ENCODE results near the gene SORT1.

GRCh38 chr1:109272831-109273547 lies 124.7 kb downstream of the SORT1 start:
- TF ChIP-seq, protein P1, sequence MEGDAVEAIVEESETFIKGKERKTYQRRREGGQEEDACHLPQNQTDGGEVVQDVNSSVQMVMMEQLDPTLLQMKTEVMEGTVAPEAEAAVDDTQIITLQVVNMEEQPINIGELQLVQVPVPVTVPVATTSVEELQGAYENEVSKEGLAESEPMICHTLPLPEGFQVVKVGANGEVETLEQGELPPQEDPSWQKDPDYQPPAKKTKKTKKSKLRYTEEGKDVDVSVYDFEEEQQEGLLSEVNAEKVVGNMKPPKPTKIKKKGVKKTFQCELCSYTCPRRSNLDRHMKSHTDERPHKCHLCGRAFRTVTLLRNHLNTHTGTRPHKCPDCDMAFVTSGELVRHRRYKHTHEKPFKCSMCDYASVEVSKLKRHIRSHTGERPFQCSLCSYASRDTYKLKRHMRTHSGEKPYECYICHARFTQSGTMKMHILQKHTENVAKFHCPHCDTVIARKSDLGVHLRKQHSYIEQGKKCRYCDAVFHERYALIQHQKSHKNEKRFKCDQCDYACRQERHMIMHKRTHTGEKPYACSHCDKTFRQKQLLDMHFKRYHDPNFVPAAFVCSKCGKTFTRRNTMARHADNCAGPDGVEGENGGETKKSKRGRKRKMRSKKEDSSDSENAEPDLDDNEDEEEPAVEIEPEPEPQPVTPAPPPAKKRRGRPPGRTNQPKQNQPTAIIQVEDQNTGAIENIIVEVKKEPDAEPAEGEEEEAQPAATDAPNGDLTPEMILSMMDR (IDR thresholded peaks at IDR 0.05) = no peak
- no peak for TF ChIP-seq POLR2A (IDR thresholded peaks at IDR 0.05)
